DMS 273 treated with DMSO at 0.1 percent for 48 hours (cell line): Measurements from ENCODE around the gene BTG2.
A peak's percentile ranks its signal among the peaks of the same experiment; 100 is the strongest.
"Not testable (repeated sequence)": the region's sequence is repeated elsewhere in the genome, so short reads cannot be mapped to it uniquely, and the experiment has no call there.

Experiments used
- DNase-seq: peaks from one replicate; lab custom pipeline; 2025; lab: John Stamatoyannopoulos, UW

The BTG2 gene

GRCh38 chr1:203304919-203305808, at the start of gene BTG2:
Gene BTG2, plus strand, starts transcription at chr1:203305519. Its CDS starts 88 bp downstream, at chr1:203305607.
- peak; percentile 67 for DNase-seq

GRCh38 chr1:203256636-203257035, 48.7 kb upstream of the BTG2 start:
- DNase-seq, result not testable (repeated sequence)

GRCh38 chr1:203263496-203263895, 41.8 kb upstream of the BTG2 start:
- DNase-seq, result no peak

GRCh38 chr1:203264052-203264501, 41.2 kb upstream of the BTG2 start:
- no peak for DNase-seq

- no peak for DNase-seq
Observed at GRCh38 chr1:203265541-203265940, 39.8 kb upstream of the BTG2 start.

- not testable (repeated sequence) for DNase-seq
Observed at GRCh38 chr1:203266140-203266539, 39.2 kb upstream of the BTG2 start.

GRCh38 chr1:203267347-203267846, 37.9 kb upstream of the BTG2 start:
- peak; percentile 75 for DNase-seq

GRCh38 chr1:203267912-203268311, 37.4 kb upstream of the BTG2 start:
- no peak for DNase-seq

GRCh38 chr1:203268901-203269653, 36.2 kb upstream of the BTG2 start:
- DNase-seq, result peak; percentile 66

GRCh38 chr1:203269654-203270020, 35.7 kb upstream of the BTG2 start:
- DNase-seq, result no peak

- no peak for DNase-seq
Observed at GRCh38 chr1:203270448-203270847, 34.9 kb upstream of the BTG2 start.

GRCh38 chr1:203271018-203271743, 34.1 kb upstream of the BTG2 start:
- DNase-seq, result peak; percentile 24

GRCh38 chr1:203271962-203272632, 33.2 kb upstream of the BTG2 start:
- peak; percentile 83 for DNase-seq

- no peak for DNase-seq
Observed at GRCh38 chr1:203272633-203273205, 32.6 kb upstream of the BTG2 start.

GRCh38 chr1:203273206-203273868, 32.0 kb upstream of the BTG2 start:
- DNase-seq, result peak; percentile 36

GRCh38 chr1:203273869-203274602, 31.3 kb upstream of the BTG2 start:
- no peak for DNase-seq

GRCh38 chr1:203274603-203275381, 30.5 kb upstream of the BTG2 start:
- no peak for DNase-seq

GRCh38 chr1:203275656-203276272, 29.6 kb upstream of the BTG2 start:
- DNase-seq, result no peak

- DNase-seq, result no peak
Observed at GRCh38 chr1:203276408-203276807, 28.9 kb upstream of the BTG2 start.
